COLO829 (cell line): ENCODE data around the gene OR13A1.
"Not testable (repeated sequence)": the region's sequence is repeated elsewhere in the genome, so short reads cannot be mapped to it uniquely, and the experiment has no call there.

ENCODE experiments used
- DNase-seq: peaks from one replicate; pipeline ENCODE4 v3.0.0; 2012; ENCODE audit warnings: low spot score

The OR13A1 gene, protein sequence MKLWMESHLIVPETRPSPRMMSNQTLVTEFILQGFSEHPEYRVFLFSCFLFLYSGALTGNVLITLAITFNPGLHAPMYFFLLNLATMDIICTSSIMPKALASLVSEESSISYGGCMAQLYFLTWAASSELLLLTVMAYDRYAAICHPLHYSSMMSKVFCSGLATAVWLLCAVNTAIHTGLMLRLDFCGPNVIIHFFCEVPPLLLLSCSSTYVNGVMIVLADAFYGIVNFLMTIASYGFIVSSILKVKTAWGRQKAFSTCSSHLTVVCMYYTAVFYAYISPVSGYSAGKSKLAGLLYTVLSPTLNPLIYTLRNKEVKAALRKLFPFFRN

DNA sequence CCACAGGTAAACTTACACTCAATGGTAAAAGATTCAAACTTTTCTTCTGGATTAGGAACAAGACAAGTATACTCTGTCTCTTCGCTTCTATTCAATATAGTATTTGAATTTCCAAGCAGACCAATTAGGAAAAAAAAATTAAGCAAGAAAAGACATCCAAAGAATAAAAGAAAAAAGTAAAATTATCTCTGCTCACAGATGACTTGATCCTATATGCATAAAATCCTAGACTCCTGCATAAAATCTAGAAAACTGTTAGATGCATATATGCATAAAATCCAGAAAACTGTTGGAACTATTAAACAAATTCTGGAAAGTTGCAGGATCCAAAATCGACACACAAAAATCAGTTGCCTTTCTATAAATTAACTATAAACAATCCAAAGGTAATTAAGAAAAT is at the start of gene OR13A1:
OR13A1 (minus strand) TSS at position 101 of the 400 bp plus-strand sequence. CDS start 11,186 bp downstream, outside the sequence.
- no peak for DNase-seq

DNA sequence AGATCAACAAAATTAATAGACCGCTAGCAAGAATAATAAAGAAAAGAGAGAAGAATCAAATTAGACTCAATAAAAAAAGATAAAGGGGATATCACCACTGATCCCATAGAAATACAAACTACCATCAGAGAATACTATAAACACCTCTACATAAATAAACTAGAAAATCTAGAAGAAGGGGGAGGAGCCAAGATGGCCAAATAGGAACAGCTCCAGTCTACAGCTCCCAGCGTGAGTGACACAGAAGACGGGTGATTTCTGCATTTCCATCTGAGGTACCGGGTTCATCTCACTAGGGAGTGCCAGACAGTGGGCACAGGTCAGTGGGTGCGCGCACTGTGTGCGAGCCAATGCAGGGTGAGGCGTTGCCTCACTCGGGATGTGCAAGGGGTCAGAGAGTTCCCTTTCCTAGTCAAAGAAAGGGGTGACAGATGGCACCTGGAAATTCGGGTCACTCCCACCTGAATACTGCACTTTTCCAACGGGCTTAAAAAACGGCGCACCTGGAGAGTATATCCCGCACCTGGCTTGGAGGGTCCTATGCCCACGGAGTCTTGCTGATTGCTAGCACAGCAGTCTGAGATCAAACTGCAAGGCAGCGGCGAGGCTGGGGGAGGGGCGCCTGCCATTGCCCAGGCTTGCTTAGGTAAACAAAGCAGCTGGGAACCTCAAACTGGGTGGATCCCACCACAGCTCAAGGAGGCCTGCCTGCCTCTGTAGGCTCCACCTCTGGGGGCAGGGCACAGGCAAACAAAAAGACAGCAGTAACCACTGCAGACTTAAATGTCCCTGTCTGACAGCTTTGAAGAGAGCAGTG is 46.8 kb upstream of the OR13A1 start:
- DNase-seq: not testable (repeated sequence)

DNA sequence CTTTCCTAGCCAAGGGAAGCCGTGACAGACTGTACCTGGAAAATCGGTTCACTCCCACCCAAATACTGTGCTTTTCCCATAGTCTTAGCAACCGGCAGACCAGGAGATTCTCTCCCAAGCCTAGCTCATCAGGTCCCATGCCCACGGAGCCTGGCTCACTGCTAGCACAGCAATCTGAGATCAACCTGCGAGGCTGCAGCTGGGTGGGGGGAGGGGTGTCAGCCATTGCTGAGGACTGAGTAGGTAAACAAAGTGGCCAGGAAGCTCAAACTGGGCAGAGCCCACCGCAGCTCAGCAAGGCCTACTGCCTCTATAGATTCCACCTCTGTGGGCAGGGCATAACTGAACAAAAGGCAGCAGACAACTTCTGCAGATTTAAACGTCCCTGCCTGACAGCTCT is 43.6 kb upstream of the OR13A1 start:
- not testable (repeated sequence) for DNase-seq

DNA sequence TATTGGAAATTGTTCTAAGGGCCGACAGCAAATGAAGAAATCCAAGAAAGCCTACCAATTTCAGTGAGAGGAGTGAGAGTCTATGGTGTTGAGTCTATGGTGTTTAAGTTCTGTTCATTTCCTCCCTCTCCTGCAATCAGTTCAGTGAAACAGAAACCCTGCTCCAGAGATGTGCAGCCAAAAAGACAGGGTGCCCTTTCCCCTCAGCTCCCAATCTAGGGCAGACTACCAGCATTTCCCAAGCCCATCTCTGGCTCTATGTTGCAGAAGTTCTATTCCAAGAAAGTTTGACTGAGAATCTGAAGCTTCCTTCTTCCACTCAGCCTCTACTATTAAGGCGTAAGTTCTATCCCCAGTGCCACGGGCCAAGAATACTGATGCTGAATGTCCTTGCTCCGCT is 40.1 kb upstream of the OR13A1 start:
- DNase-seq: no peak

DNA sequence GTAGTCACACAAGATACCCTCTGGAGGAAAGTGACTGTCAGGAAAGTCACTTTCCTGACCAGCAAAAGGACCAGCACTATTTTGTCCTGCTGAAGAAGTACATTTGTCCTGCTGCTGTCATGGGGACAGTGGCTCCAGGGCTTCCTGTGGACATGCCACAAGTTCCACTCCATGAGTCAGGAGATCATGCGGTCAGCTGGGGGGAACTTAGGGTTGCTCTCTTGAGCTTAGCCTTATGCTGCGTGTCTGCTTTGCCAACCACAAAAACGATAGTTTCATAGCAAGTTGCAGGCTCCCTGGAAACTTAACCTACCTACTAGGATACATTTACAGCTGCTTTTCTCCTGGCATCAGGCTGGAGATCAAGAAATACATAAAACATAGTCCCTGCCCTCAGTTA is 38.9 kb upstream of the OR13A1 start:
- no peak for DNase-seq

DNA sequence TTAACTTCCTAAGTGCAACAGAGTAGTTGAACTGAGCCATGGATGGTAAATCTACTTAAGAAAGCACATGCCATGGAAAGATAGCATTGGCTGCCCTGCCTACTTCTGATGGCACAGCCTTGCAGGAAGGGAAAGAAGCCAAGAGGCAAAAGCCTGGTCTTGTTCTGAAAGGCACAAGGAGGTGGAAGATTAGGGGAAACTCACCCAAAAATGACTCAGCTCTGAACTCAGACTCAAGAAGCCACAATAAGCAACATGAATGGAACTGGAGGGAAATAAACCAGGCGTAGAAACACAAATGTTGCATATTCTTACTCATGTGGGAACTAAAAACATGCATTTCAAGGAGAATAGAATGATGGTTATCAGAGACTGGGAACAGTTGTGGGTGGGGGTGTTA is 37.8 kb upstream of the OR13A1 start:
- DNase-seq: no peak

DNA sequence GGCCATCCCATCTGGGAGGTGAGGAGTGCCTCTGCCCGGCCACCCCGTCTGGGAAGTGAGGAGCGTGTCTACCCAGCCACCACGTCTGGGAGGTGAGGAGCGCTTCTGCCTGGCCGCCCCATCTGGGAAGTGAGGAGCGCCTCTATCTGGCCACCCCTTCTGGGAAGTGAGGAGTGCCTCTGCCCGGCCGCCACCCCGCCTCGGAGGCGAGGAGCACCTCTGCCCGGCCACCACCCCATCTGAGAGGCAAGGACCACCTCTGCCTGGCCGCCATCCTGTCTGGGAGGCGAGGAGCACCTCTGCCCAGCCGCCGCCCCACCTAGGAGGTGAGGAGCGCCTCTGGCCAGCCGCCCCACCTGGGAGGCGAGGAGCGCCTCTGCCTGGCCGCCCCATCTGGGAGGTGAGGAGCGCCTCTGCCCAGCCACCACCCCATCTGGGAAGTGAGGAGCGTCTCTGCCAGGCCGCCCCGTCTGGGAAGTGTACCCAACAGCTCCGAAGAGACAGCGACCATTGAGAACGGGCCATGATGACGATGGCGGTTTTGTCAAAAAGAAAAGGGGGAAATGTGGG is 32.9 kb upstream of the OR13A1 start:
- not testable (repeated sequence) for DNase-seq

DNA sequence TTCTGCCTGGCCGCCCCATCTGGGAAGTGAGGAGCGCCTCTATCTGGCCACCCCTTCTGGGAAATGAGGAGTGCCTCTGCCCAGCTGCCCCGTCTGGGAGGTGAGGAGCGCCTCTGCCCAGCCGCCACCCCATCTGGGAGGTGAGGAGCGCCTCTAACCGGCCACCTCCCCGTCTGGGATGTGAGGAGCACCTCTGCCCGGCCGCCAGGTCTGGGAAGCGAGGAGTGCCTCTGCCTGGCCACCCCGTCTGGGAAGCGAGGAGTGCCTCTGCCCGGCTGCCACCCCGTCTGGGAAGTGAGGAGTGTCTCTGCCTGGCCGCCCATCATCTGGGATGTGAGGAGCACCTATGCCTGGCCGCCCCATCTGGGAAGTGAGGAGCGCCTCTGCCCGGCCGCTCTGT is 32.1 kb upstream of the OR13A1 start:
- not testable (repeated sequence) for DNase-seq

DNA sequence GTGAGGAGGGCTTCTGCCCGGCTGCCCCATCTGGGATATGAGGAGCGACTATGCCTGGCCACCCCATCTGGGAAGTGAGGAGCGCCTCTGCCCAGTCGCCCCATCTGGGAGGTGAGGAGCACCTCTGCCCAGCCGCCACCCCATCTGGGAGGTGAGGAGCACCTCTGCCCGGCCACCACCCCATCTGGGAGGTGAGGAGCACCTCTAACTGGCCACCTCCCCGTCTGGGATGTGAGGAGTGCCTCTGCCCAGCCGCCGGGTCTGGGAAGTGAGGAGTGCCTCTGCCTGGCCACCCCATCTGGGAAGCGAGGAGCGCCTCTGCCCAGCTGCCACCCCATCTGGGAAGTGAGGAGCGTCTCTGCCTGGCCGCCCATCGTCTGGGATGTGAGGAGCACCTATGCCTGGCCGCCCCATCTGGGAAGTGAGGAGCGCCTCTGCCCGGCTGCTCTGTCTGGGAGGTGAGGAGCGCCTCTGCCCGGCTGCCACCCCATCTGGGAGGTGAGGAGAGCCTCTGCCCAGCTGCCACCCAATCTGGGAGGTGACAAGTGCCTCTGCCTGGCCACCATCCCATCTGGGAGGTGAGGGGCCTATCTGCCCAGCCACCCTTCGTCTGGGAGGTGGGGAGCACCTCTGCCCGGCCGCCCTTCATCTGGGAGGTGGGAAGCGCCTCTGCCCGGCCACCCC is 31.4 kb upstream of the OR13A1 start:
- DNase-seq: not testable (repeated sequence)

DNA sequence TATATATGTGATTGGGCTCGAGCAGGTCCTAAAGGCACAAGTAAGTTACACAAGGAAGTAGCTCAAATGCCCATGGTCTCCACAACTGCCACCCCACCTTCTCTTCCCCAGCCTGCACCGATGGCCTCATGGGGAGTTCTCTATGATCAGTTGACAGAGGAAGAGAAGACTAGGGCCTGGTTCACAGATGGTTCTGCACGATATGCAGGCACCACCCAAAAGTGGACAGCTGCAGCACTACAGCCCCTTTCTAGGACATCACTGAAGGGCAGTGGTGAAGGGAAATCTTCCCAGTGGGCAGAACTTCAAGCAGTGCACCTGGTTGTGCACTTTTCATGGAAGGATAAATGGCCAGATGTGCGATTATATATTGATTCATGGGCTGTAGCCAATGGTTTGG is 25.0 kb upstream of the OR13A1 start:
- DNase-seq: not testable (repeated sequence)

DNA sequence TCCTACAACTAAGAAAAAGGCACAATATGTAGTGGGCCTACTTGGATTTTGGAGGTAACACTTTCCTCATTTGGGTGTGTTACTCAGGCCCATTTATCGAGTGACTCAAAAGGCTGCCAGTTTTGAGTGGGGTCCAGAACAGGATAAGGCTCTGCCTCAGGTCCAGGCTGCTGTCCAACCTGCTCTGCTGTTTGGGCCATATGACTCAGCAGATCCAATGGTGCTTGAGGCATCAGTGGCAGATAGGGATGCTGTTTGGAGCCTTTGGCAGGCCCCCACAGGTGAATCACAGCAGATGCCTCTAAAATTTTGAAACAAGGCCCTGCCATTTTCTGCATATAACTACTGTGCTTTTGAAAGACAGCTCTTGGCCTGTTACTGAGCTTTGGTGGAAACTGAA is 24.5 kb upstream of the OR13A1 start:
- no peak for DNase-seq

DNA sequence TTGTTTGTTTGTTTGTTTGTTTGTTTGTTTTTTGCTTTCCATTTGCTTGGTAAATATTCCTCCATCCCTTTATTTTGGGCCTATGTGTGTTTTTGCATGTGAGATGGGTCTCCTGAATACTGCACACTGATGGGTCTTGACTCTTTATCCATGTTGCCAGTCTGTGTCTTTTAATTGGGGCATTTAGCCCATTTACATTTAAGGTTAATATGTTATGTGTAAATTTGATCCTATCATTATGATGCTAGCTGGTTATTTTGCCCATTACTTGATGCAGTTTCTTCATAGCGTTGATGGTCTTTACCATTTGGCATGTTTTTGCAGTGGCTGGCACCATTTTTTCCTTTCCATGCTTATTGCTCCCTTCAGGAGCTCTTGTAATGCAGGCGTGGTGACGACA is 16.4 kb upstream of the OR13A1 start:
- DNase-seq: not testable (repeated sequence)

DNA sequence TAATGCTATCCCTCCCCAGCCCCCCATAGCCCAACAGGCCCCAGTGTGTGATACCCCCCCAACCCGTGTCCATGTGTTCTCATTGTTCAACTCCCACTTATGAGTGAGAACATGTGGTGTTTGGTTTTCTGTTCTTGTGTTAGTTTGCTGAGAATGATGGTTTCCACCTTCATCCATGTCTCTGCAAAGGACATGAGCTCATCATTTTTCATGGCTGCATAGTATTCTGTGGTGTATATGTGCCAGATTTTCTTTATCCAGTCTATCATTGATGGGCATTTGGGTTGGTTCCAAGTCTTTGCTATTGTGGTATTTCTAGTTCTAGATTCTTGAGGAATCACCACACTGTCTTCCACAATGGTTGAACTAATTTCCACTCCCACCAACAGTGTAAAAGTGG is 11.5 kb upstream of the OR13A1 start:
- DNase-seq: not testable (repeated sequence)

DNA sequence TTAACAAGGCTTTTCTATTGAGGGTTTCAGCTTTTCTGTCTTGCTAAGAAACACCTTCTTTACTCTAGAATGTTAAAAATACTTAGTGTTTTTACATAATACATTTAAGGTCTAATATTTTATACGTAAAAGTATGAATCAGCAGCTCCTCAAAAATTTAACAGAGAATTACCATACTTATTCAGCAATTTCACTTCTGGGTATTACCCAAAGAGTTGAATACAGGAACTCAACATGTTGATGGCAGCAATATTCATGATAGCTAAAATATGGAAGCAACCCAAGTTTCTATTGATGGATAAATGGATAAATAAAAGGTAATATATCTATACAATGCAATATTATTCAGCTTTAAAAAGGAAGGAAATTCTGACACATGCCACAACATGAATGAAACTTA is 9.7 kb upstream of the OR13A1 start:
- no peak for DNase-seq

DNA sequence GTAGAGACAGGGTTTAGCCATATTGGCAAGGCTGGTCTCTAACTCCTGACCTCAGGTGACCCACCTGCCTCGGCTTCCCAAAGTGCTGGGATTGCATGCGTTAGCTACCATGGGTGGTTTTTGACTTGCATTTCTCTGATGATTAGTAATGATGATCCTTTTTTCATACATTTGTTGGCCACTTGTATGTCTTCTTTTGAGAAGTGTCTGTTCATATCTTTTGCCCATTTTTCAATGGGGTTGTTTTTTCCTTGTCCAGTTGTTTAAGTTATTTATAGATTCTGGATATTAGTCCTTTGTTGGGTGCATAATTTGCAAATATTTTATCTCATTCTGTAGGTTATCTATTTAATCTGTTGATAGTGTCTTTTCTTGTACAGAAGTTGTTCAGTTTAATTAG is 4.3 kb upstream of the OR13A1 start:
- DNase-seq: no peak

DNA sequence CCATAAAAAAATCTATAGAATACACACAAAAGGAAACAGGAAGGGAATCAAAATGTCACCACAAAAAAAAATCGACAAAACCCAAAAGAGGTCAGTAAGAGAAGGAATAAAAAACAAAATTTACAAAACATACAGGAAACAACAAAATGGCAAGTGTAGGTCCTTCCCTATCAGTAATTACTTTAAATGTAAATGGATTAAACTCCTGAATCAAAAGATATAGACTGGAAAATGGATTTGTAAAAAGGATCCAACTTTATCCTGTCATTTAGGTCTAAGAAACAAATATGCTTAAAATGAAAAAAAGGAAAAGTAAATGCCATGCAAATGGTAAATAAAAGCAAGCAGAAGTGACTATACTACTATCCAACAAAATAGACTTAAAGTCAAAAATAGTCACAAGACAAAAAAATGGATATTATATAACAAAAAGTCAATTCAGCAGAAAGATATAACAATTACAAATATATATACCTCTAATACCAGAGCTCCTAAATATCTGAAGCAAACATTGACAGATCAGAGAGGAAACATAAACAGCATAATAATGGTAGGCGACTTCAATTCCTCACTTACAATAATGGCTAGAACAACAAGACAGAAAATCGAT is 2.0 kb downstream of the OR13A1 start:
- no peak for DNase-seq

DNA sequence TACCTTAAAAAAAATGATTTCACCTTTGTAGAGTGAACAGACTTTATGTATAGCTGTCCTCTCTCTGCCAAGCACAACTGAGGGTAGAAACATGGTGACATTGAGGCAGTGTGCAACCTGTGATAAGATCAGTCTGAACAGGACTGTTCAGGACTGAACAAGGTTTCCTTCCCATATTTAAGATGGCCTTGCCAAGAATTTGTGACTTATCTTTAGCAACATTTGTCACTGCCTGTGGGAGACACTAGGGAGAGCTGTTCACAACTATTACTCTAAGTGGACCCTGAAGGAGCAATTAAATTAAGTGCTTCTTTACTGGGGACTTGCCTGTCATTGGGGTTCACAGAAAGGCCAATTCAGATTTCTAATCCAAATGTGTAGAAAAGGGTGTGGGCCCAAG is 6.7 kb downstream of the OR13A1 start:
- no peak for DNase-seq

DNA sequence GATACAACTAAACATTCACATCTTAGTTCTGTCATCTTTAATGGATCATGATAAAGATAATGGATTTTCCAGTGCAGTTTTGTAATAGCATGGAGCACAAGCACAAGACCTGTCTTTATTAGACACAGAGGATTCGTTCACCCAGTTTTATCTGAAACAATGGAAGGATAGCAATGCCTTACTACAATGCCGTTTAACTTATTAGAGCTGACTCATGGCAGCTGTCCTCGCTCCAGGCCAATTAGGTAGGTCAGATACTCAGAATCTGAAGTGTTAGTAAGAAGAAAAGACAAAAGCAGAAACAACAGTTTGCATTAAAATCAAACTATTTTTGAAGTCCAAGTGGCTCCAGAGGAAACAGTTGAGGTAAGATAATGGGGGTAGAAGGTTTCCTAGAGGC is 12.8 kb downstream of the OR13A1 start:
- DNase-seq: no peak

DNA sequence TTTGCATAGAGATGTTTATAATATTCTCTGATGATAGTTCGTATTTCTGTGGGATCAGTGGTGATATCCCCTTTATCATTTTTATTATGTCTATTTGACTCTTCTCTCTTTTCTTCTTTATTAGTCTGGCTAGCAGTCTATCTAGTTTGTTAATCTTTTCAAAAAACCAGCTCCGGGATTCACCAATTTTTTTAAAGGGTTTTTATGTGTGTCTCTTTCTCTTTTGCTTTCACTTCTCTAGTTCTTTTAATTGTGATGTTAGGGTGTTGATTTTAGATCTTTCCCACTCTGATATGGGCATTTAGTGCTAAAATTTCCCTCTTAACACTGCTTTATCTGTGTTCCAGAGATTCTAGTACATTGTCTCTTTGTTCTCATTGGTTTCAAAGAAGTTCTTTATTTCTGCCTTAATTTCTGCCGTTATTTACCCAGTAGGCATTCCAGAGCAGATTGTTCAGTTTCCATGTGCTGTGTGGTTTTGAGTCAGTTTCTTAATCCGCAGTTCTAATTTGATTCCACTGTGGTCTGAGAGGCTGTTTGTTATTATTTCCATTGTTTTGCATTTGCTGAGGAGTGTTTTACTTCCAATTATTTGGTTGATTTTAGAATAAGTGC is 17.0 kb downstream of the OR13A1 start:
- DNase-seq: not testable (repeated sequence)

DNA sequence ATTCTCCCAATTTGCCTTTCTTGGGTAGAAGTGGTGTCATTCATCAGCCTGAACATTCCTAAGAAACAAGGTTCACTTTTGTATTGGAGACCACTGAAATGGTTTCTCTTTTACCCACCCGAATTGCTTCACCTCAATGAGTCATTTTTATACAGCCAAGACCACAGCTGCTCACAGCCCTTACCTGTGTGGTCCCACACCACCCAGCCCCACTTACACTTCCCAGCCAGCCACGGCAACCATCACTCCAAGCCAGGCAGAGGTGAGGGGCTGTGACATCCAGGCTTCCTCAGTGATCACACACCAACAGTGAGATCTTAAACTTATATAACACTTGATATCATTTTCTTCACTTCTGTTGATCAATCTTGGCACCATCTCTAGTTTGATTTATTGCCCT is 20.7 kb downstream of the OR13A1 start:
- DNase-seq: no peak

DNA sequence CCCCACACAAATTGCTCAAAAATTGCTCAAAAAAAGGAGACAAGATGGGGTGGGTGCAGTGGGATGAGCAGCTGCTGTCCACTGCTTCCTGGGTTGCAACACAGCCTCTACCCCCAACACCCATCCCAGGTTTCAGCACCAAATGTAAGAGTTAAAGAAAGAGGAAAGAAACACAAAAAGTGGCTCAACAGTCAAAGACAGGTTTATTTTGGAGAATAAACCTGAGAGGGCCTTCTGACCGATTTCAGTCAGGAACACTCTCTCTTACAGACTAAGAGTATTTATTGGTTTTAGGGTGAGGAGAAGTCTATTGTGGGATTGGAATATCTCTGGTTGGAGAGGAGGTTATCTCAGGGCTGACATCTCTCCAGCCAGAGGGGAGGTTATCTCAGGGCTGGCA is 28.4 kb downstream of the OR13A1 start:
- no peak for DNase-seq

DNA sequence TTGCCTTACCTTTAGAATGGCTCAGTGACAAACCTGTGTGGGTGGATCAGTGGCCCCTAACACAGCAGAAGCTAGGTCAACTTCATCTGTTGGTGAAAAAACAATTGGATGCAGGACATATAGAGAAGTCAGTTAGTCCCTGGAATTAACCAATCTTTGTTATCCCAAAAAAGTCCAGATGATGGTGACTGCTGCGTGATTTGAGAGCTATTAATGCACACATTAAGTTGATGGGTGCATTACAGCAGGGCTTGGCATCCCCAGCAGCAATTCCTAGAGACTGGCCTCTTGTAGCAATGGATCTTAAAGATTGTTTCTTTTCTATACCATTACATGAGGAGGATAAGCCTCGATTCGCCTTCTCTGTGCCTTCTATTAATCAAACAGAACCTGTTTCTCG is 33.3 kb downstream of the OR13A1 start:
- no peak for DNase-seq
